K562 (cell line): ENCODE results near the gene SLX4IP. TPM values are rescaled to one million over a fixed set of nuclear protein-coding genes. Genes with fewer than 3 reads are reported as not detected.

Experiments
- ATAC-seq: fragments of 200-7000 bp; cut with Tn5 transposase; 3 replicates; pipeline ENCODE4 v1.9.1; 2020; ENCODE audit warnings: moderate library complexity
- BruUV-seq: library from RNA; stranded (reverse); fragments of 400-500 nt; replicated peaks from 2 replicates; lab custom pipeline; 2021; lab: Mats Ljungman, UMichigan
- CTCF ChIA-PET: fragments of 300-600 bp; formaldehyde crosslinking; extraction: SDS; loops from one replicate; lab custom pipeline; 2021; ENCODE audit warnings: low intra/inter-chr PET ratio; lab: Yijun Ruan, JAX
- POLR2A ChIA-PET: fragments of 300-600, 350-650 bp; sonication (Branson Sonifier 250); formaldehyde crosslinking; extraction: SDS; loops from one replicate; lab custom pipeline; 2021; ENCODE audit warnings: antibody characterized with exemption, inconsistent platforms; lab: Yijun Ruan, JAX
- DNase-seq, 4 experiments: peaks; one replicate each; pipeline versions ENCODE4 v3.0.0 to v3.0.0-alpha.2; 2011 to 2018; ENCODE audit warnings: low spot score in 3 of 4, mixed read lengths in 3 of 4; ENCODE audit errors: extremely low read depth in 1 of 4
- FAIRE-seq: peaks from 2 replicates; lab custom pipeline; 2011; peaks lifted over from hg19 to GRCh38; lab: Jason Lieb, UNC
- H2AFZ ChIP-seq: 2 replicates; pipeline ENCODE4 v1.6.0; 2011; ENCODE audit warnings: low read depth, low read length, control low read depth, inconsistent platforms
- H3K27ac ChIP-seq: fragments of 200-600 bp; 3 replicates; pipeline ENCODE4 v1.8.0; 2011; ENCODE audit warnings: low read depth, mild to moderate bottlenecking, control low read depth, inconsistent platforms, low read length, moderate library complexity, mixed read lengths; ENCODE audit errors: extremely low read depth
- H3K27me3 ChIP-seq, 2 experiments: fragments of 300-600 bp in 1 of 2; 2 replicates in 1 of 2; 3 replicates in 1 of 2; pipeline versions ENCODE4 v1.6.0 to v1.8.0; 2011; ENCODE audit warnings: inconsistent platforms in 2 of 2, low read length in 2 of 2, mild to moderate bottlenecking in 1 of 2, mixed read lengths in 1 of 2, moderate library complexity in 1 of 2; ENCODE audit not compliant: control insufficient read depth in 2 of 2, insufficient read depth in 2 of 2
- H3K36me3 ChIP-seq: fragments of 300-600 bp; 3 replicates; pipeline ENCODE4 v1.8.0; 2011; ENCODE audit warnings: mild to moderate bottlenecking, low read length, inconsistent platforms; ENCODE audit not compliant: control insufficient read depth, insufficient read depth
- H3K4me1 ChIP-seq, 2 experiments: fragments of 200-600 bp in 1 of 2; replicated peaks in 1 of 2; 2 replicates in 1 of 2; 3 replicates in 1 of 2; pipeline versions ENCODE4 v1.5.1 to v1.8.0; 2011; ENCODE audit warnings: inconsistent platforms in 2 of 2, low read length in 2 of 2, mild to moderate bottlenecking in 1 of 2, mixed read lengths in 1 of 2, moderate library complexity in 1 of 2; ENCODE audit not compliant: control insufficient read depth in 2 of 2, insufficient read depth in 2 of 2
- H3K4me2 ChIP-seq: 2 replicates; pipeline ENCODE4 v1.6.1; 2011; ENCODE audit warnings: low read length, control low read depth, inconsistent platforms, mixed read lengths; ENCODE audit not compliant: insufficient read depth
- H3K4me3 ChIP-seq: fragments of 200-600 bp; sonication (generic), shearing (Covaris generic); 2 replicates; pipeline ENCODE4 v1.5.1; 2016; ENCODE audit warnings: control low read depth, inconsistent platforms
- H3K79me2 ChIP-seq: fragments of 200-600 bp; 3 replicates; pipeline ENCODE4 v1.8.0; 2011; ENCODE audit warnings: low read length, inconsistent platforms; ENCODE audit not compliant: control insufficient read depth, insufficient read depth
- H3K9ac ChIP-seq, 2 experiments: 2 replicates each; pipeline versions ENCODE4 v1.6.0 to v1.6.1; 2011; ENCODE audit warnings: low read depth in 2 of 2, low read length in 2 of 2, control low read depth in 1 of 2, inconsistent platforms in 1 of 2, mild to moderate bottlenecking in 1 of 2, mixed read lengths in 1 of 2; ENCODE audit not compliant: insufficient read depth in 1 of 2
- H3K9me1 ChIP-seq: one replicate; pipeline ENCODE4 v1.6.0; 2011; ENCODE audit warnings: inconsistent platforms, mild to moderate bottlenecking, low read length, moderate library complexity; ENCODE audit not compliant: control insufficient read depth, insufficient read depth
- H3K9me3 ChIP-seq: replicated peaks from 2 replicates; pipeline ENCODE4 v1.5.1; 2011; ENCODE audit warnings: low read depth, low read length, inconsistent platforms; ENCODE audit not compliant: control insufficient read depth, insufficient read depth
- H4K20me1 ChIP-seq: replicated peaks from 2 replicates; pipeline ENCODE4 v1.6.1; 2011; ENCODE audit warnings: low read length, inconsistent platforms, mixed read lengths; ENCODE audit not compliant: control insufficient read depth, insufficient read depth
- NFXL1 ChIP-seq: fragments of 450-650 bp; formaldehyde crosslinking; IDR thresholded peaks from 2 replicates; pipeline ENCODE4 v1.4.0; 2021; ENCODE audit warnings: mild to moderate bottlenecking
- PHTF2 ChIP-seq: fragments of 250-450 bp; sonication (Bioruptor Pico); IDR thresholded peaks from 2 replicates; pipeline ENCODE4 v1.5.0; 2021; ENCODE audit warnings: mild to moderate bottlenecking
- RAD21 ChIP-seq, 2 experiments: fragments of 250-450 bp in 1 of 2; fragments of 450-650 bp in 1 of 2; sonication (Bioruptor Pico) in 1 of 2; formaldehyde crosslinking in 1 of 2; IDR thresholded peaks in 1 of 2; conservative IDR thresholded peaks in 1 of 2; 2 replicates each; pipeline versions ENCODE4 v1.4.0 to v1.8.0; 2020 to 2022; ENCODE audit warnings: mild to moderate bottlenecking in 2 of 2, moderate library complexity in 1 of 2
- SRF ChIP-seq, 2 experiments: fragments of 250-450, 450-650 bp in 1 of 2; sonication (Bioruptor Pico) in 1 of 2; sonication (generic) in 1 of 2; formaldehyde crosslinking; IDR thresholded peaks; 2 replicates each; pipeline versions ENCODE4 v1.5.0 to v1.5.1; 2020 to 2022; ENCODE audit warnings: mild to moderate bottlenecking in 1 of 2, missing genetic modification reagents in 1 of 2
- WGBS: fragments of 100-300 bp; shearing (Covaris generic); methylation state at CpG from one replicate; pipeline ENCODE4 v1.1.6; 2016; ENCODE audit warnings: low coverage, mixed read lengths; ENCODE audit not compliant: insufficient coverage; ENCODE audit errors: missing lambda C conversion rate; 5-methylcytosine and 5-hydroxymethylcytosine counted together
- in situ Hi-C: fragments of 300-500 bp; cut with MboI; formaldehyde crosslinking; loops from 4 replicates; pipeline ENCODE4 v1.15.0; 2018; ENCODE audit warnings: inconsistent platforms, mixed read lengths
- intact Hi-C: fragments of 100-400 bp; cut with micrococcal nuclease; formaldehyde crosslinking; loops from 2 replicates; pipeline ENCODE4 v1.14.2; 2022
- polyA plus RNA-seq, 8 experiments: library from polyadenylated mRNA; depleted of rRNA in 4 of 8; stranded (reverse) in 5 of 8; unstranded in 3 of 8; fragments of >200 nt; fragmentation: Nextera tagmentation in 2 of 8; fragmentation: Illumina TruSeq in 1 of 8; extraction: Ambion mirVana in 2 of 8; extraction: Trizol in 1 of 8; gene quantifications; 2 replicates each; pipeline versions ENCODE4 v1.2.1 to v1.2.3, GENCODE V29; 2011 to 2014; ENCODE audit warnings: inconsistent platforms in 1 of 8, missing spikeins in 1 of 8
- total RNA-seq, 7 experiments: library from RNA; depleted of rRNA in 6 of 7; stranded (reverse); fragments of >200 nt in 6 of 7; fragmentation: Illumina TruSeq in 2 of 7; extraction: Trizol in 2 of 7; gene quantifications; 2 replicates each; pipeline versions ENCODE4 v1.2.1 to v1.2.3, GENCODE V29; 2011 to 2021; ENCODE audit warnings: low replicate concordance in 1 of 7
- TF ChIP-seq, protein P1 (sequence below), 3 experiments: IDR thresholded peaks in 2 of 3; conservative IDR thresholded peaks in 1 of 3; 2 replicates each; pipeline ENCODE4 v1.5.1; 2011 to 2012; ENCODE audit warnings: low read length in 3 of 3, mild to moderate bottlenecking in 3 of 3, control low read depth in 2 of 3, improper control_type of control experiment in 1 of 3, inconsistent platforms in 1 of 3, low read depth in 1 of 3, mixed read lengths in 1 of 3, moderate library complexity in 1 of 3; ENCODE audit not compliant: insufficient read depth in 2 of 3
- TF ChIP-seq, protein P2 (sequence below), 2 experiments: fragments of 450-650 bp; formaldehyde crosslinking in 1 of 2; IDR thresholded peaks; 2 replicates each; pipeline versions ENCODE4 v1.4.0 to v1.6.1; 2014 to 2020; ENCODE audit warnings: mild to moderate bottlenecking in 2 of 2, borderline replicate concordance in 1 of 2, low read depth in 1 of 2

The SLX4IP gene
- total and polyA plus RNA-seq, 9 of the 15 experiments (the other 6 are each of a cell fraction or from before 2014, with no cell fraction given): 1.5 to 5.9 (median 3.5) TPM

DNA sequence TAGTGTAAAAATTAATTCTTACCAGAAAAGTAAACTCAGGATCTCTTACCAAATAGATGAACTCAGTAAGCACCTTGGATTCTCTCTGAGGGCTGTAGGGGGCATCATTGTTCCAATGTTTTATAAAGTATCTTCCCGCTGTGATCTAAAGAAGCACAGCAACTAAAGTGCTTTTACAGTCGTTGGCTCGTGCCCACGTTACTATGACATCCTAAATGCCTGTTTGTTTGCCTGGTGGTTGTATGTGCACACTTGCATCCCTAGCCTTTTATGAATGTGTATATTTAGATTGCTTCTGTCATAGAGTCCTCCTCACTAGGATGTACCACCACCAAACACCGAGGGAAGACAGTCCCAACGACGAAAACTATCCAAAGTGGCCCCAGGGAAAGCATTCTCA, 34.5 kb downstream of the SLX4IP start:
- H3K27me3 ChIP-seq: no peaks in the 10 kb centered on the region
- POLR2A ChIA-PET: no interaction called here
- no peak overlapping the region for H3K27ac ChIP-seq
- 48% methylated on average over 7 of the region's 7 CpGs for WGBS
- no peaks in the 10 kb centered on the region for H3K79me2 ChIP-seq
- H3K4me3 ChIP-seq: no peak overlapping the region
- no peak overlapping the region for H3K9ac ChIP-seq
- H3K9me3 ChIP-seq: no peaks in the 10 kb centered on the region
- peak; percentile 63 to 69 for TF ChIP-seq RAD21 (CRISPR knock-in tag; conservative IDR thresholded peaks at IDR 0.05 in 1 of 2, IDR thresholded peaks at IDR 0.05 in 1 of 2)
- no peak for TF ChIP-seq SRF (CRISPR knock-in tag; IDR thresholded peaks at IDR 0.05)
- no peak for TF ChIP-seq PHTF2 (CRISPR knock-in tag)
- TF ChIP-seq NFXL1 (CRISPR knock-in tag): no peak
- TF ChIP-seq, protein P1, sequence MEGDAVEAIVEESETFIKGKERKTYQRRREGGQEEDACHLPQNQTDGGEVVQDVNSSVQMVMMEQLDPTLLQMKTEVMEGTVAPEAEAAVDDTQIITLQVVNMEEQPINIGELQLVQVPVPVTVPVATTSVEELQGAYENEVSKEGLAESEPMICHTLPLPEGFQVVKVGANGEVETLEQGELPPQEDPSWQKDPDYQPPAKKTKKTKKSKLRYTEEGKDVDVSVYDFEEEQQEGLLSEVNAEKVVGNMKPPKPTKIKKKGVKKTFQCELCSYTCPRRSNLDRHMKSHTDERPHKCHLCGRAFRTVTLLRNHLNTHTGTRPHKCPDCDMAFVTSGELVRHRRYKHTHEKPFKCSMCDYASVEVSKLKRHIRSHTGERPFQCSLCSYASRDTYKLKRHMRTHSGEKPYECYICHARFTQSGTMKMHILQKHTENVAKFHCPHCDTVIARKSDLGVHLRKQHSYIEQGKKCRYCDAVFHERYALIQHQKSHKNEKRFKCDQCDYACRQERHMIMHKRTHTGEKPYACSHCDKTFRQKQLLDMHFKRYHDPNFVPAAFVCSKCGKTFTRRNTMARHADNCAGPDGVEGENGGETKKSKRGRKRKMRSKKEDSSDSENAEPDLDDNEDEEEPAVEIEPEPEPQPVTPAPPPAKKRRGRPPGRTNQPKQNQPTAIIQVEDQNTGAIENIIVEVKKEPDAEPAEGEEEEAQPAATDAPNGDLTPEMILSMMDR (IDR thresholded peaks at IDR 0.05 in 2 of 3, conservative IDR thresholded peaks at IDR 0.05 in 1 of 3; ENCODE audit: insufficient read depth in 2 of 3, low read depth in 1 of 3, low read length in 3 of 3): peak; percentile 19 to 57 (median 41); a peak in 3 of 6 replicates
- TF ChIP-seq, protein P2, sequence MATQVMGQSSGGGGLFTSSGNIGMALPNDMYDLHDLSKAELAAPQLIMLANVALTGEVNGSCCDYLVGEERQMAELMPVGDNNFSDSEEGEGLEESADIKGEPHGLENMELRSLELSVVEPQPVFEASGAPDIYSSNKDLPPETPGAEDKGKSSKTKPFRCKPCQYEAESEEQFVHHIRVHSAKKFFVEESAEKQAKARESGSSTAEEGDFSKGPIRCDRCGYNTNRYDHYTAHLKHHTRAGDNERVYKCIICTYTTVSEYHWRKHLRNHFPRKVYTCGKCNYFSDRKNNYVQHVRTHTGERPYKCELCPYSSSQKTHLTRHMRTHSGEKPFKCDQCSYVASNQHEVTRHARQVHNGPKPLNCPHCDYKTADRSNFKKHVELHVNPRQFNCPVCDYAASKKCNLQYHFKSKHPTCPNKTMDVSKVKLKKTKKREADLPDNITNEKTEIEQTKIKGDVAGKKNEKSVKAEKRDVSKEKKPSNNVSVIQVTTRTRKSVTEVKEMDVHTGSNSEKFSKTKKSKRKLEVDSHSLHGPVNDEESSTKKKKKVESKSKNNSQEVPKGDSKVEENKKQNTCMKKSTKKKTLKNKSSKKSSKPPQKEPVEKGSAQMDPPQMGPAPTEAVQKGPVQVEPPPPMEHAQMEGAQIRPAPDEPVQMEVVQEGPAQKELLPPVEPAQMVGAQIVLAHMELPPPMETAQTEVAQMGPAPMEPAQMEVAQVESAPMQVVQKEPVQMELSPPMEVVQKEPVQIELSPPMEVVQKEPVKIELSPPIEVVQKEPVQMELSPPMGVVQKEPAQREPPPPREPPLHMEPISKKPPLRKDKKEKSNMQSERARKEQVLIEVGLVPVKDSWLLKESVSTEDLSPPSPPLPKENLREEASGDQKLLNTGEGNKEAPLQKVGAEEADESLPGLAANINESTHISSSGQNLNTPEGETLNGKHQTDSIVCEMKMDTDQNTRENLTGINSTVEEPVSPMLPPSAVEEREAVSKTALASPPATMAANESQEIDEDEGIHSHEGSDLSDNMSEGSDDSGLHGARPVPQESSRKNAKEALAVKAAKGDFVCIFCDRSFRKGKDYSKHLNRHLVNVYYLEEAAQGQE (IDR thresholded peaks at IDR 0.05; ENCODE audit: borderline replicate concordance): peak; percentile 49; the same call in 1 of the 2 replicates
- TF ChIP-seq, protein P2 (CRISPR knock-in tag; IDR thresholded peaks at IDR 0.05; ENCODE audit: low read depth): no peak
- TF ChIP-seq, all 486 proteins: peak for 3
- in situ Hi-C loops: no loop called here
- Histone ChIP-seq H3K4me1 (peaks cover 0 to 6% of the 10 kb centered on the region in 2 experiments; a peak in 1 of 5 replicates), H2AFZ (no peak overlapping the region), H3K4me2 (no peak overlapping the region), H4K20me1 (no peaks in the 10 kb centered on the region), H3K9me1 (no peaks in the 10 kb centered on the region), H3K36me3 (no peaks in the 10 kb centered on the region)
- intact Hi-C loops: loop anchor here (2.0 to 5.0 kb wide), 3 partner anchors 68 to 852 kb away; no protein-coding TSS in a partner anchor
- BruUV-seq: no TSS peak
- FAIRE-seq (peak; percentile 68), DNase-seq (peak in 3 of 4 experiments; percentile 10 to 64 (median 38)), ATAC-seq (peak; percentile 85)
- CTCF ChIA-PET: interaction anchor here (1.2 to 1.6 kb wide), 2 partner anchors 67 to 84 kb away, joined by 4 to 7 read pairs; no protein-coding TSS in a partner anchor
